ENCODE measurements around the gene NAA35. TPM values are rescaled to one million over a fixed set of nuclear protein-coding genes. Genes with fewer than 3 reads are reported as not detected.

Gene NAA35
- total and polyA plus RNA-seq, 2 of the 8 experiments (the other 6 are each of a cell fraction or from before 2014, with no cell fraction given): 12.9 to 35.2 TPM

DNA sequence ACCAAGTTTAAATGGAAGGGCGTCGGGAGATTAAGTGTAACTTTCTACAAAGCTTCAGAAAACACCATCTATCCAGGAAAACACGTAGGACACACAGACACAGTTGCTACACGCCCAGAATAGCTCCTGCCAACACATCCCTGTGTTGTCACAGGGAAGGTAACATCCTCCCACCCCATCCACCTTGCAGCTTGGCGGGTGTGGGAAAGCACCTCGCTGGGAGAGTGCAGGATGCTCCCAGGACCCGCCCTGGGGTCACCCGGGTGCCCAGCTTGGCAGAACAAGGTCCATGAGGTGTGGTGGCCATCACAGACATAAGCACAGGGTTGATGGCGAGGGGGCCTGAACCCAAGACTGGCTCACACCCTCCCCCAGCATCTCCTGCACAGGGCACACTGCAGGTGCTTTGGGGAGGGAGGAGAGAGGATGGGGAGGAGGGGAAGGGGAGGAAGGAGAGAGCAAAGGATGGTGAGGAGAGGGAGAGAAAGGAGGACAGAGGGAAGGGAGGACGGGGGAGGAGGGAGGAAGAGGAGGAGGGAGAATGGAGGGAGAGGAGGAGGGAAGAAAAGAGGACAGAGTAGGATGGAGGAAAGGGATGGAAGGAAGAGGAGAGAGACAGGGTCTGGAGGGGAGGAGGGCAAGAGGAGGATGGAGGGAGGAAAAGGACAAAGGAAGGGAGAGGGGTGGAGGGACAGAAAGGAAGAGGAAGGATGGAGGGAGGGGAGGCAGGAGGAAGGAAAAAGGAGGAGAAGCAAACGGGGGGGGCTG, 121.2 kb downstream of the NAA35 start (continued):
- TF ChIP-seq CTBP2 (IDR thresholded peaks at IDR 0.05; ENCODE audit: borderline replicate concordance, insufficient read depth, insufficient read length, low read length): no peak
- no peak for TF ChIP-seq TAF1 (IDR thresholded peaks at IDR 0.05; ENCODE audit: low read depth, low read length)
- no peak for TF ChIP-seq RBBP5 (IDR thresholded peaks at IDR 0.05; ENCODE audit: borderline replicate concordance, low read depth, low read length)
- TF ChIP-seq E2F6 (IDR thresholded peaks at IDR 0.05): no peak
- no peak for TF ChIP-seq CEBPB (IDR thresholded peaks at IDR 0.05; ENCODE audit: low read depth, low read length)
